A673 (cell line): ENCODE data around the gene CNIH3. TPM values are rescaled to one million over a fixed set of nuclear protein-coding genes. Genes with fewer than 3 reads are reported as not detected.

ENCODE experiments used
- BruUV-seq: library from RNA; stranded (reverse); fragments of 400-500 nt; replicated peaks from 2 replicates; lab custom pipeline; 2021; lab: Mats Ljungman, UMichigan
- CTCF ChIA-PET: fragments of 300-600 bp; sonication (Branson Sonifier 250); formaldehyde crosslinking; loops from one replicate; lab custom pipeline; 2022; ENCODE audit warnings: antibody characterized with exemption; lab: Charles Lee
- POLR2A ChIA-PET: fragments of 300-600 bp; sonication (Branson Sonifier 250); formaldehyde crosslinking; loops from one replicate; lab custom pipeline; 2022; ENCODE audit warnings: antibody characterized with exemption; ENCODE audit not compliant: low non-redundant PET; lab: Charles Lee
- DNase-seq: peaks from one replicate; pipeline ENCODE4 v3.0.0-alpha.2; 2015; ENCODE audit warnings: low spot score
- H3K27ac ChIP-seq: fragments of 200-600 bp; sonication (generic); 2 replicates; pipeline ENCODE4 v1.5.1; 2016; ENCODE audit warnings: mixed run types, low read depth, mild to moderate bottlenecking, mixed read lengths, antibody characterized with exemption, low read length; ENCODE audit not compliant: poor library complexity, severe bottlenecking
- H3K27me3 ChIP-seq: fragments of 200-600 bp; sonication (generic); replicated peaks from 2 replicates; pipeline ENCODE4 v1.6.1; 2017; ENCODE audit warnings: mixed run types, low read depth, mild to moderate bottlenecking, mixed read lengths, antibody characterized with exemption, low read length; ENCODE audit not compliant: insufficient read depth, poor library complexity
- H3K36me3 ChIP-seq: fragments of 200-600 bp; sonication (generic); 2 replicates; pipeline ENCODE4 v1.6.1; 2016; ENCODE audit warnings: mixed run types, mild to moderate bottlenecking, mixed read lengths, antibody characterized with exemption, low read length; ENCODE audit not compliant: insufficient read depth, poor library complexity, severe bottlenecking
- H3K4me1 ChIP-seq: fragments of 200-600 bp; sonication (generic); 2 replicates; pipeline ENCODE4 v1.6.1; 2017; ENCODE audit warnings: mixed run types, mild to moderate bottlenecking, mixed read lengths, antibody characterized with exemption, low read length; ENCODE audit not compliant: insufficient read depth, poor library complexity, severe bottlenecking
- H3K4me3 ChIP-seq: fragments of 200-600 bp; sonication (generic); 2 replicates; pipeline ENCODE4 v1.5.1; 2016; ENCODE audit warnings: low read depth, mixed run types, mild to moderate bottlenecking, mixed read lengths, low read length; ENCODE audit not compliant: poor library complexity, severe bottlenecking
- H3K9me3 ChIP-seq: fragments of 200-600 bp; sonication (generic); 2 replicates; pipeline ENCODE4 v1.6.1; 2016; ENCODE audit warnings: mixed run types, low read depth, mild to moderate bottlenecking, mixed read lengths, antibody characterized with exemption, low read length; ENCODE audit not compliant: poor library complexity, severe bottlenecking
- CTCF ChIP-seq: fragments of 300-800, 200-600 bp; sonication (generic); conservative IDR thresholded peaks from 2 replicates; pipeline ENCODE4 v1.5.1; 2017; ENCODE audit warnings: low read depth, mild to moderate bottlenecking, antibody characterized with exemption, low read length, moderate library complexity, mixed read lengths
- EZH2 ChIP-seq: fragments of 200-600 bp; sonication (generic); IDR thresholded peaks from 2 replicates; pipeline ENCODE4 v1.6.1; 2017; ENCODE audit warnings: borderline replicate concordance, low read depth, mild to moderate bottlenecking, mixed read lengths, antibody characterized with exemption, low read length; ENCODE audit not compliant: poor library complexity, severe bottlenecking
- intact Hi-C: fragments of 100-400 bp; cut with micrococcal nuclease; formaldehyde crosslinking; loops from one replicate; pipeline ENCODE4 v1.10.0; 2022; ENCODE audit not compliant: unreplicated experiment
- total RNA-seq: library from RNA; stranded (reverse); gene quantifications from 2 replicates; pipeline ENCODE4 v1.2.3, GENCODE V29; 2021

The CNIH3 gene
- total RNA-seq, 1 experiment from 2014 or later, result 3.8 TPM

GRCh38 chr1:224691148-224691925 lies 75.2 kb downstream of the CNIH3 start:
- Histone ChIP-seq H3K27me3 (no peaks in the 10 kb centered on the region), H3K4me3 (no peak overlapping the region), H3K9me3 (no peaks in the 10 kb centered on the region), H3K27ac (no peak overlapping the region), H3K36me3 (no peaks in the 10 kb centered on the region), H3K4me1 (no peaks in the 10 kb centered on the region)
- no TSS peak for BruUV-seq
- ChIA-PET CTCF (no interaction called here), POLR2A (no interaction called here)
- no peak for DNase-seq
- intact Hi-C loops, result no loop called here
- TF ChIP-seq CTCF, result no peak
- no peak for TF ChIP-seq EZH2

- Histone ChIP-seq H3K4me1 (no peaks in the 10 kb centered on the region), H3K27ac (no peak overlapping the region), H3K4me3 (no peak overlapping the region), H3K36me3 (no peaks in the 10 kb centered on the region), H3K9me3 (no peaks in the 10 kb centered on the region), H3K27me3 (no peaks in the 10 kb centered on the region)
- ChIA-PET POLR2A (interaction anchor here (0.7 kb wide), 1 partner anchor 10 kb away, joined by 5 read pairs; no protein-coding TSS in a partner anchor), CTCF (no interaction called here)
- no TSS peak for BruUV-seq
- intact Hi-C loops, result no loop called here
- TF ChIP-seq CTCF (no peak), EZH2 (no peak)
- DNase-seq, result no peak
Measured at GRCh38 chr1:224694969-224695368, 78.9 kb downstream of the CNIH3 start.

- no TSS peak for BruUV-seq
- intact Hi-C loops, result no loop called here
Measured at GRCh38 chr1:224696021-224696420, 79.9 kb downstream of the CNIH3 start.

More at GRCh38 chr1:224696021-224696420, 79.9 kb downstream of the CNIH3 start:
- no peak overlapping the region for H3K27ac ChIP-seq
- no peak for DNase-seq
- ChIA-PET CTCF (no interaction called here), POLR2A (interaction anchor here (0.7 kb wide), 1 partner anchor 11 kb away, joined by 5 read pairs; no protein-coding TSS in a partner anchor)
- no peaks in the 10 kb centered on the region for H3K27me3 ChIP-seq
- no peaks in the 10 kb centered on the region for H3K36me3 ChIP-seq
- TF ChIP-seq CTCF (no peak), EZH2 (no peak)
- H3K9me3 ChIP-seq, result no peaks in the 10 kb centered on the region
- no peak overlapping the region for H3K4me3 ChIP-seq
- no peaks in the 10 kb centered on the region for H3K4me1 ChIP-seq
